GM13976 (cell line): ENCODE measurements around the gene PTGDS.

ENCODE experiments used
- DNase-seq: peaks from one replicate; pipeline ENCODE4 v3.0.0; 2012; ENCODE audit warnings: low spot score
- CTCF ChIP-seq: IDR thresholded peaks from 2 replicates; pipeline ENCODE4 v1.5.1; 2012; ENCODE audit warnings: borderline replicate concordance, mild to moderate bottlenecking; ENCODE audit not compliant: insufficient read depth; ENCODE audit errors: extremely low read depth, missing control alignments, control extremely low read depth
- in situ Hi-C: fragments of 300-500 bp; cut with MboI; formaldehyde crosslinking; loops from one replicate; pipeline ENCODE4 v1.12.0; 2022; ENCODE audit warnings: low sequenced_read_pairs, mixed read lengths, inconsistent platforms; ENCODE audit not compliant: unreplicated experiment

Gene PTGDS

GRCh38 chr9:137007108-137007815 is 30.0 kb downstream of the PTGDS start:
- no peak for DNase-seq
- no peak for TF ChIP-seq CTCF
- in situ Hi-C loops, result no loop called here

GRCh38 chr9:137007816-137008270 is 30.5 kb downstream of the PTGDS start:
- in situ Hi-C loops, result no loop called here
- TF ChIP-seq CTCF, result no peak
- DNase-seq, result no peak

DNA sequence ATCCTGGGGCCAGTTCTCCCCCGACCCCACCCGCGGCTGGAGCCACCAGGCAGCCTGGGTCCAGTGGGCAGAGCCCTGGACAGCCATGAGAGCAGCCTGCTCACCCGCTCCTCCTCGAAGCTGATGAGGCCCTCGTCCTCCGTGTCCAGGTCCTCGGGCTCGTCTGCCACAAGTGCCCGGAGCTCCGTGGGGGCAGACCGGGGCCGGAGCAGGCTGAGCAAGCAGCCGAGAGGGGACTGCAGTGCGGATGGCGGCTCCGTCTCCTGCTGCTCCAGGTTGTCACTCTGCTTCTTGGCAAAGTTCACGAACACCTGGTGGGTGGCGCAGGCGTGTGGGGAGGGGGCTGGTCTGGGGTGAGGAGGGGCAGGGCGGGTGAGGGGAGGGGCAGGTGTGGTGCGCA is 31.0 kb downstream of the PTGDS start:
- in situ Hi-C loops, result no loop called here
- no peak for TF ChIP-seq CTCF
- DNase-seq, result no peak

DNA sequence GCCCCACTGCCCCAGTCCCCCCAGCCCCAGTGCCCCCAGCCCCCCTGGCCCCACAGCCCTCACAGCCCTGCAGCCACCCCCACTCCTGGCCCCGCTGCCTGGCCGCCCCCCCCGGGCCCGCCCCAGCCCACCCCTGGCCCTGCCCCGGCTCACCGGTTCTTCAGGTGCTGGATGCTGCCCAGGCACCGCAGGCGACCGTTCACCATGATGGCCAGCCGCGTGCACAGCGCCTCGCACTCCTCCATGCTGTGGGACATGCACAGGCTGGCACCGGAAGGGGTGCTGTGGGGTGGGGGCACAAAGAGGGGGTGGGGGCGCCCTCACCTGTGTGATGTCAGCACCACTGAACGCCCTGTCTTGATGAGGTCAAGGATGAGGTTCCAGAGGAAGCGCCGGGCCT is 31.9 kb downstream of the PTGDS start:
- TF ChIP-seq CTCF, result no peak
- in situ Hi-C loops, result no loop called here
- DNase-seq, result no peak

GRCh38 chr9:137009938-137010732 is 32.8 kb downstream of the PTGDS start:
- TF ChIP-seq CTCF, result no peak
- in situ Hi-C loops, result no loop called here
- no peak for DNase-seq

DNA sequence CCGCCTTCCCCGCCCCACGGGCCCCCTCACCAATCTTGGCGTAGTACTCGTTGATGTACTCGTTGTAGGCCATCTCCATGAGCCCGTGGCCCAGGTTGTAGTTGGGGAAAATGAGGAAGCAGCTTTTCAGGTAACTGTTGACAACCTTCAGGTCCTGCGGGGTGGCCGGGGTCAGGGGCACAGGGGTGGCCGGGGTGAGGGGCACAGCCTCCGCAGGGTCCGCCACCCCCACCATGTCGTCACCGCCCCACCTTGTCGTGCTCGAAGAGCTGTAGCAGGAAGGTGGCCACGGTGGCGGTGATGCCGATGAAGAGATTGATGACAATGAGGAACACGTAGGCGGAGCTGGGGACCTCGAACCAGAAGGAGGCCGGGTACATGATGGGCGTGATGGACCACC is 33.9 kb downstream of the PTGDS start:
- DNase-seq, result no peak
- in situ Hi-C loops, result no loop called here
- no peak for TF ChIP-seq CTCF
